GM19324 (cell line): Measurements from ENCODE around the gene FBN1.

Source experiments
- ATAC-seq: cut with Tn5 transposase; IDR thresholded peaks from one replicate; pipeline ENCODE4 v1.9.1; 2021; ENCODE audit warnings: mild to moderate bottlenecking, moderate library complexity; ENCODE audit not compliant: unreplicated experiment, low FRiP score

The FBN1 gene

GRCh38 chr15:48625126-48625525 is 20.4 kb downstream of the FBN1 start:
- no peak for ATAC-seq

GRCh38 chr15:48624700-48625099 is 20.8 kb downstream of the FBN1 start:
- no peak for ATAC-seq

GRCh38 chr15:48623456-48623855 is 22.1 kb downstream of the FBN1 start:
- ATAC-seq: no peak

- ATAC-seq: no peak
Observed at GRCh38 chr15:48622237-48622636, 23.3 kb downstream of the FBN1 start.

GRCh38 chr15:48619446-48619845 is 26.1 kb downstream of the FBN1 start:
- no peak for ATAC-seq

- ATAC-seq: no peak
Observed at GRCh38 chr15:48617619-48618018, 27.9 kb downstream of the FBN1 start.

- ATAC-seq: no peak
Observed at GRCh38 chr15:48616216-48616615, 29.3 kb downstream of the FBN1 start.

GRCh38 chr15:48614051-48614450 is 31.5 kb downstream of the FBN1 start:
- ATAC-seq: no peak

GRCh38 chr15:48609486-48609885 is 36.0 kb downstream of the FBN1 start:
- ATAC-seq: no peak

GRCh38 chr15:48607846-48608245 is 37.7 kb downstream of the FBN1 start:
- ATAC-seq: no peak

GRCh38 chr15:48604567-48604966 is 40.9 kb downstream of the FBN1 start:
- no peak for ATAC-seq

- no peak for ATAC-seq
Observed at GRCh38 chr15:48603922-48604321, 41.6 kb downstream of the FBN1 start.

- ATAC-seq: no peak
Observed at GRCh38 chr15:48603123-48603500, 42.4 kb downstream of the FBN1 start.

- no peak for ATAC-seq
Observed at GRCh38 chr15:48602358-48603122, 43.0 kb downstream of the FBN1 start.

GRCh38 chr15:48601095-48601494 is 44.4 kb downstream of the FBN1 start:
- no peak for ATAC-seq

- ATAC-seq: peak; percentile 34
Observed at GRCh38 chr15:48596841-48597240, 48.7 kb downstream of the FBN1 start.

- peak; percentile 61 for ATAC-seq
Observed at GRCh38 chr15:48596415-48596814, 49.1 kb downstream of the FBN1 start.

GRCh38 chr15:48595981-48596380 is 49.5 kb downstream of the FBN1 start:
- peak; percentile 31 for ATAC-seq

- no peak for ATAC-seq
Observed at GRCh38 chr15:48592933-48593332, 52.6 kb downstream of the FBN1 start.

- no peak for ATAC-seq
Observed at GRCh38 chr15:48592221-48592731, 53.2 kb downstream of the FBN1 start.

GRCh38 chr15:48590723-48591122 is 54.8 kb downstream of the FBN1 start:
- ATAC-seq: no peak

GRCh38 chr15:48584812-48585563 is 60.5 kb downstream of the FBN1 start:
- no peak for ATAC-seq
